CD4-positive, alpha-beta T cell treated with Interleukin-4 for 4 hours (primary cell): Measurements from ENCODE around the gene DIPK1C.

Source experiments
- DNase-seq: peaks from one replicate; pipeline ENCODE4 v3.0.0-alpha.2; 2020

Gene DIPK1C

DNA sequence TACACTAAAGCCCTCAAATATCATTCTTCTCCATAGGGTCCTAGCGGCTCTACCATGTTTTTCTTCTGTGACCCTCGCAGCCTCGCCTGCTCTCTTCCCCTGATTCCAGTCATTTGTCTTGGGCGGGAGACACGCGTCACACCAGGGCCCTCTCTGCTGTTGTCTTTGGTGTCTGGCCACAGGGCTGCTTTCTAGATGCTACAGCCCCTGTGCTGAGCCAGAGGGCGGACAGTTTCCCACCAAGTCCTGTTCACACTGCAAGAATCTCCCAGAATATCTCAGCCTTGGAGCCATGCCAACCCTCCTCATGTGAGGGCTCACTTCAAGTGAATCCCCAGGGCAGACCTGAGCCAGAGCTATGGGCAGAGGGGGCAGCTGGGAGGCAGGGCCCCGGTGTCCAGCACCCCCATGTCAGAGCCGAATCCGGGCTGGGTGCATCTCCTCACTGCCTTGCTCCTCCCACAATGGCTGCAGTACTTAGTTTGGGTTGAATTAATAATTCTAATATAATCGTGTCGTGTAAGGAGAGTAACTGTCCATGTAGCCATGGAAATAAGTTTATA is 42.1 kb downstream of the DIPK1C start:
- DNase-seq = no peak

DNA sequence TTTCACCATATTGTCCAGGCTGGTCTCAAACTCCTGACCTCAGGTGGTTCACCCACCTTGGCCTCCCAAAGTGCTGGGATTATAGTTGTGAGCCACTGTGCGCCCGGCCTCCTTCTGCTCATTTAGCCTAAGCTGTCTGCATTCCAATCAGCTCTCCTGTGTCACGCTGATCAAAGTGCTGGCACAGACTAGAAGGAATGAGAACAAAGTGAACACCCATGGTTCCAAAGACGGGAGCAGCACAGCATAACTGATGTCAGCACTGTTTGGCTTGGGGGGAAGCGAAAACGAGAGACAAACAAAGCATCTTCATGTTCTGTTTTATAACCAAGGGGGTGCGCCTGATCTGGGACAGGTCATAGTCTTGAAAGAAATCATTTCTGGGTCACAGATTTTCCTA is 43.3 kb downstream of the DIPK1C start:
- no peak for DNase-seq

DNA sequence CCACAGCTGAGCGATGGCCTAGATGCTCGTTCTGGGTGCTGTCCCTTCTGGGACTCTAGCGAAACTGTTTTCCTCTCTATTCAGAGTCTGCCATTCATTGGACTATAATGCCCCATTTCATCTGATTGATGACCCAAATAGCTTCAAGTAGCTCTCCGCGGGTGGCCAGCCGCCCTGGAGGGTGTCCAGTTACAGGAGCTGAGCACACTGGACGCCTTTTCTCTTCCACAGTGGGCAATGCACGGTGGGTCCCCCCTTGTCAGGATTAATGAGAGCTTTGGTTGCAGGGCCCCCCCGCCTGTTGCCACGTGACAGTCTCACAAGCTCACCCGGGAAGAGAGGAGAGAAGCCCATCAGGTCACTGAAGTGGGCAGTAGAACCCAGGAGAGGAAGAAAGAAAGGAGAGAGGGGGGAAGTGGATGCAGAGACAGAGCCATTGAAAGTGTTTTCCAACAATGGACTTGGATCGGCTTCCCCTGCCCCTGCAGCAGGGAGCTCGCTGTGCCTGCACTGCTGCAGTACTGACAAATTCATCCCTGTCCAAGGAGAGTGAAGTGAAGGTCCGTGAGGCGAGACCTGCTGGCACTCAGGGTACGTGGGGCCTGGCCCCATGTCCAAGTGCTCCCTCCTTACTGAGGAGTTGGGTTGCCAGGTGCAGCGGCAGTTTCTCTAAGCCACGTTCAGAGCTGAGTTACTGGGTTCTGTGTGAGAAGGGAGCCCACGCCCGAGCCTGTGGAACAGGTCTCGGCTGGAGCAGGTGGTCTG is 44.8 kb downstream of the DIPK1C start:
- no peak for DNase-seq

DNA sequence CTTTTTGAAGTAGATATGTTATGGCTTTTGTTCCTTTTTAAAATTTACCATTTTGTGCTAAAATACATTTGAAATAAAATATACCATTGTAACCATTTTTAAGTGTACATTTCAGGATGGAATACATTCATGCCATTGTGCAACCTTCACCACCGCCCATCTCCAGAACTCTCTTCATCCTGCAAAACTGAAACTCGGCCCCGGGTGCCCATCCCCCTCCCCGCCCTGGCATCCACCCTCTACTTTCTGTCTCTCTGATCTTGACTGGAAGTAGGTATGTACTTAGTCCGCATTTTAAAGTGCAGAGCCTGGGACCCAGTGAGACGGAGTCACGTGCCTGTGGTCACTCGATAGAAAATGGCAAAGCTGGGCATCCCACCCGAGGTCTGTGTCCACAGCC is 45.6 kb downstream of the DIPK1C start:
- no peak for DNase-seq

DNA sequence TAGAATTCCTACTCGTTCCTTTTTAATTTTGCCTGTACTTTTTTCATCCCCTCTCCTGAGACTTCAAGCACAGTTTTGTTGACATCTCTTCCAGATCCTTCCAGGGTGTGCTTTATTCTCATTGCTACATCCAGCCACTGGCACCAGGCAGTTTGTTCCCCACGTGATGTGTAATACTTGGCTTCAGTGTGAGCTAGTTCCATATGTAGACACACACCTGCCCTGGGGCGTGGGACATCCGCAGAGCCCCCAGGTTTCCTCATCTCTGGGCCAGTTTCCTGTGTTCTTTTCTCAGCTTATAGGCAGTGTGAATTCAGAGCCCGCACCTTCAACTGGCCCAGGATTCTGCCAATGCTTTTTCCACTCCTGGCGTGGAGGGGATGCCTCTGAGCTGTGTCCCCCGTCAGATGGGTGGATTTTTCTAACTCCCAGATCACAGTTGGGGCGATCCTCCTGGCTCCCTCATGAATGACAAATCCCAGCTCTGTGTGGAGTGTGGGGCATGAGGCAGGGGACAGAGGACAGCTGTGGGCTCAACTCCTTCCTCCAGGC is 46.6 kb downstream of the DIPK1C start:
- DNase-seq = no peak

DNA sequence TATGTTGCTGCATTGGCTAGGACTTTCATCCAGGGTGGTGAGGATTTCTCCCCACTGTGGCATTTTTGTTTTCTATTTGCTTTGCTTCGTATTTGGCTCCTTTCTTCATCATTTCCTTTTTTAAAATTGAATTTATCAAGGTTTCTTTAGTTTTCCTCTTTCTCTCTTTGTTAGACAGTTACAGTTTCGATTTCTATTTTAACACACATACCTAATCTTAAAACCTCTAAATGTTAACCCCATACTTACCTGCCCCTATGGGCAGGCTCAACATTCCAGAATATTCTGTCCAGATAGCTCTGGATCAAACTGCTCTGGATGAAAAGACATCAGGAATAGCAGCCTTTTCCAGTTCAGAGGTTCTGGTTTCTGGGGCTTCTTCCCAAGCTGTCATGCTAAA is 49.2 kb downstream of the DIPK1C start:
- no peak for DNase-seq

DNA sequence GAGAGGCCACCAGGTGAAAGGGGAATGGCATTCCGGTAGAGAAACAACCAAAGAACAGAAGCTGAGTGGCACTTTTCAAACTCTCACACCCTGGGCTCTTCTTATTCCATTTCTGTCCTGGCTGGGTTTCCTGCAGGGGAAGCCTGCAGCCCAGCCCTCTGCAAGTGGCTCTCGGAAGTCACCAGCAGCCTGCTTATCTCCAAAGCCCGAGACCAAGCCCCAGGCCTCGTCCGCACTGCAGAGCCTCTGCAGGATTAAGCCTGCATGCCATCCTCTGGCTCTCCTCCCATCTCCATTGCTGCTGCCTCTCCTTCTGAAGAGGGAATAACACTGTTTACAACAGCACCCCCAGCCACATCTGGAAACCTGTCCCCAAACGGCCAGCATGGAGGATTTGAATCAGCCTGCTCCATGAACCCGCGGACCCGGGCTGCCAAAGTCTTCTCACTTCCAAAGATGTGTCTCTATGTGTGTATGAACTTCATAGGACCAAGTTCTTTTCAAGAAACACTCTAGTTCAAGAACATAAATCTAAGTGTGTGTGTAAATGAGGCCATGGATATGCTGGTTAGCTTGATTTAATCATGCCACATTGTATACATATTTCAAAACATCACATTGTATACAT is 54.2 kb downstream of the DIPK1C start:
- no peak for DNase-seq

DNA sequence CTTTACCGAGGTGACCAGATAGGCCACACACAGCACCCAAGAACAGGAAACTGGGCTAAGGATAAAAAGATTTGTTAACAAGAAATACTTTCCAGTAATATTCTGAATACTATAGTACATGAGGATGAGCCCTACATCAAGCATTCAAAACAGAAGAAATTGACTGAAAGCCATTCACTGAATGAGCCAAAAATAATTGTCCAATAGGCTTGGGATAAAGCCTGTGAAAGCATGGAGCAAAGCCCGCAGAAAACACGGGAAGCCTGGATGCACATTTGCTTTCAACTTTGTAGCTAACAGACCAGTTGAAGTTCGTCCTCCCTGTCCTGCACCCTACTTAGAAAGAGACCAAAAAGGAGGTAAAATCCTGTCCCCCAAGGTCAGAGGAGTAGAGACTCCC is 56.3 kb downstream of the DIPK1C start:
- no peak for DNase-seq

DNA sequence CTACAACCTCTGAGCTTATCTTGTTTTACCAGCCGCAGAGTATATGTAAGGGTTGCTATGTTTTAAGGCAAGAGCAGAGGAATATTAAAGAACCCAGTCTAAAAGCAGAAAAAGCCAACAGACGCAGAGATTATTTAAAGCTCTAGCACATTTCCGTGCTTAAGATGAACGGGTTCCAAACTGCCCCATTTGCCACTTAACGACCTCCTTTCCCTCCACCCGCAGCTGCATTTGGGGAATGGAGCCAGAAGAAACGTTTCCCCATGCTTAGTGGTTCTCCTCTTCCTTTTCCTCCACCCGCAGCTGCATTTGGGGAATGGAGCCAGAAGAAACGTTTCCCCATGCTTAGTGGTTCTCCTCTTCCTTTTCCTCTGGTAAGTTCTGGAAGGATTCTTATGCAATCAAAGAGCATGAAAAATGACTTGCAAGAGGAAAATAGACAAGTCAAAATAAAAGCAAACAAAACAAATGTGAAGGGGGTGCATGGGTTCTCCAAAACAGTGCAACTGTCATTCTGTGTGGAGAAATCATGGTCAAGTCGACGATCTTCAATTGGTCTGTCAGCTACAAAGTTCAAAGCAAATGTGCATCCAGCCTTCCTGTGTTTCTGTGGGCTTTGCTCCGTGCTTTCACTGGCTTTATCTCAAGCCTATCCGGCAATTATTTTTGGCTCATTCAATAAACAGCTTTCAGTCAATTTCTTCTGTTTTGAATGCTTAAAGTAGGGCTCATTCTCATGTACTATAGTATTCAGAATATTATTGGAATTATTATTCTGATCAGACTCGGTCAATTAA is 57.8 kb downstream of the DIPK1C start:
- DNase-seq = no peak

DNA sequence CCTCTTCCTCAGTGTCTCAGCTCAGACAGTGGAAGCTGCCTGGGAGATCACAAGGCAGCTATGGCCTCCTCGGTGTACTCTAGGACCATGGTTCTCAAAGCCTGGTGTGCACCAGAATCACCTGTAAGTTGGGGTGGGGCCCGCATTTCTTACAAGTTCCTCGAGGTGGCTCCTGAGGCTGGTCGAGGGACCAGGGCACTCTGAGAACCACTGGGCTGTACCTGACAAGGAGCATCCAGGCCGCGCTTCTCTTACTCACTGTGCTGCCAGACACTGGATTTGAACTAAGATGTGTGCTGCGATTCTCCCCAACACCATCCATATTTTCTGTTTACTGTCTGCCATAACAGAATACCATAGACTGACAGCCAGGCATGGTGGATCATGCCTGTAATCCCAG is 59.5 kb downstream of the DIPK1C start:
- DNase-seq = no peak

DNA sequence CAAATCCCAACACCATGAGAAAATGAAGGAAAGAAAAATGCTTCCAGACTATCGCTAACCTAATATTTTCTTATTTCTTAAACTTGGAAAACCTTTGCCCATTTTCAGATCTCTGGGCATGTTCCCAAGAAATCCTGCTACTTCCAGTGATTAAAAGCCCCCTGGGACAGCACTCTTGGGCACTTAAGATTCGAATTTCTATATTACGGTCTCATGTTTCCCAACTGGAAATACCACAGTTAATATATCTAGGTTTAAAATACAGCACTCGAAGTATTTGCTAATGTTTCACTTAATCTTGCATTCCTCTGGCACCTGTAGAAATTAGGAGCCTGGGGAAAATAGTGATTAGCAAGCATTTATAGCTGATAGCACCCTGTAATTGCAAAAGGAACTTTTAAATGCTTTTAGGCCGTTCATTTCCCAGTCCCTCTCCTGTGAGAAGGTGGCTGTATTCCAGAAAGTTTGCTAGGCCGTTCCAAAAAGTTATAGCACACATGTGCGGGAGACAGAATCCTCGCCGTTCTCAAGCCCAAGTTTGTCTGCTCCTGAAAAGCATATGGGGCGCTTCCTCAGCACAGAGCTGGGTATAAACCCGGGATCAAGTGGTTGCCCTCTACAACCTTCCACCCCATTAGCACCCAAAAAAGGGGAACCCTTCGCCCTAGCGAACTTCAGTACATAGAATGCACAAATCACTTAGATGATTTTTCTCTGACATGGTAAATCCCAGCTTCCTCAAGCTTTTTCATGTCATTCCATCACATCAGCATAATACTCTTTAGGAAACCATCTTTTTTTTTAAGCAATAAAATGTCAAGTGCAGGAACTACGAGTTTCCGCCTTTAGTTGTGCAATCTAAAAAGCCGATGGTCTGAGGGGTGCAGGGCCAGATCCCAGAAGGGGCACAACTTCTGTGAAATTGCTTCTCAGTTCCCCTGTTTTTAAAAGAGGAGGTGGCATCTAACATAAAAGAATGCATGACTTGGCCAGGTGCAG is 60.6 kb downstream of the DIPK1C start:
- DNase-seq = no peak

DNA sequence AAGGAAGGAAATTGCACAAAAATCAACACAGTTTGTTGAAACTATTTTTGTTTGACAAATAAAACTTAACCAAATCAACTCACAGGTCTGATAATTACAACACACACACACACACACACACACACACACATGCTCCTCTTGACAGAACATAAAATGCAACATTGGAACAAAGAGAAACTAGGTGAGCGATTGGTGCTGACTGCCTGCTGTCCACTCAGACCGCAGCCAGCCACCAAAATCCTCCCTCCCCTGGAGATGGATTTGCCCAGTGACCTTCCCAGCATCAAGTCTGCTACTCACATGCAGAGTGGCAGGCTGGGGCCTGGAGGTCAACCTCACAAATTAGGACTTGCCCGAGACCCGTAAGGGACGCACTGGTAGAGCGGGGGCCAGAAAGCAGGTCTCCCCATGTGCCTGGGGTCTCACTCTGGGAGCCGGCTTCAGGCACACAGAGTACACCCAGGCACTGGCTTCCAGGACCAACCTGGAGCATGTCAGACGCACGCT is 61.4 kb downstream of the DIPK1C start:
- DNase-seq = no peak

DNA sequence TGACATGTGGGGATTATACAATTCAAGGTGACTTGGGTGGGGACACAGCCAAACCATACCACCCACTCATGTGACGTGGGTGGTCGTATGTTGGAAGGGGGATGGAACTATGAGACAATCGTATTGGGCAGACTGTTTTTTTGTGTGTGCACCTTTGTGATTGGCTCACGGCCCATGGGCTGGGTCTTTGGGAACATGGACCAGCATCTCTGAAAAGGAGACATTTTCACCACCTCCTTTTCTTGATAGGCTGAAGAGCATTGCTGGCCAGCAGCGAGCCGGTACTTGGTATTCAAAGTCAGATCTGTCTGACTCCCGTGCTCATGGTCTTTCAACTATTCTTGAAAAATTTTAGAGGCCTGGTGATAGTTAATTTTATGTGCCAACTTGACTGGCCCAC is 62.1 kb downstream of the DIPK1C start:
- DNase-seq = no peak

DNA sequence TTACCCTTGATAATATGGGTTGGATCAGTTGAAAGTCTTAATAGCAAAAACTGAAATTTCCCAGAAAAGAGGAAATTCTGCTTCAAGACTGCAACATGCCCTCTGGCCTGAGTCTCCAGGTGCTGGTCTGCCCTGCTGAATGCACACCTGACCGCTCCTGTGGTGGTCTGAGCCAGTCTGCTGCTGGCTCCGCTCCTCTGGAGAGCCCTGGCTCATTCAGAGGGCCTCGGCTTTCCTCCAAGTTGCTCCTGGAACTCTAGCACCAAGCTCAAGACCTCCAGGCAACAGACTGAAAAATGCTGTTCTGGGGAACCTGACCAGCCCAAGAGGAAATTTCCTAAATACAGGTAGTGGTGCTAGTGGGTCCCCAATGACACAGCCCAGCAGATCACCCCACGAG is 64.8 kb downstream of the DIPK1C start:
- no peak for DNase-seq

DNA sequence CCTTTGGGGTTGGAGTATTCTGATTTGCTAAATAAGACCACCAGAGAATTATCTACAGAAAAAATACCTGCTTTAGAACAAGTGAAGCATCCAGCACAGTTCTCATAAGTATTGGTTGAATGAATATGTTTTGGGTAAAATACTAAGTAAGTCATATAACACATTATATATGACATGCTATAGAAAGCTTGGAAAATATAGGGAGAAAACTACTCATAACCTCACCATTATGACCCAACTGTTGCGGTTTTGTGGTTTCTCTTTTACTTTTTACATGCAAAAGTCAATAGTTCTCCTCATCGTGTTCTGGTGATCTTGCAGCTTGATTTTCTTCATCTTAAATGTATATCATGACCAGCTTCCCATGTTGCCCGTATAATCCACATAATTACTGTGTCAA is 66.2 kb downstream of the DIPK1C start:
- no peak for DNase-seq

DNA sequence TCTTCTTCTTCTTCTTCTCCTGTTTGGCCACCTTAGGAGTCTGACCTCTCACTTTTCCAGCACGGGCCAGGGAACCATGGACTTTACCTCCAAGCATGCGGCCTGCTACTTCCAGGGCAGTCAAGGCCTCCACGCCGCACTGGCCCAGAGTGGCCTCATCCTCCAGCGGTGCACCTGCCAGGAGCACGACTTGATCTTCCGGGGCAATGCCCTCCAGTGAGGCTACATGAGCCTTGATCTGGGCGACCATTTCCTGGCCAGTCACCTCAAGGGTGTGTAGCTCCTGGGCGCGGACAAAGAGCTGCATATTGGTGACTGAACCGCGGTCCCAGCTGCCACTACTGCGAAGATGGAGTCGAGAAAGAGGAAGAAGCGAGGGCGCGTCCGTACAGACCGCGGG is 67.1 kb downstream of the DIPK1C start:
- no peak for DNase-seq

DNA sequence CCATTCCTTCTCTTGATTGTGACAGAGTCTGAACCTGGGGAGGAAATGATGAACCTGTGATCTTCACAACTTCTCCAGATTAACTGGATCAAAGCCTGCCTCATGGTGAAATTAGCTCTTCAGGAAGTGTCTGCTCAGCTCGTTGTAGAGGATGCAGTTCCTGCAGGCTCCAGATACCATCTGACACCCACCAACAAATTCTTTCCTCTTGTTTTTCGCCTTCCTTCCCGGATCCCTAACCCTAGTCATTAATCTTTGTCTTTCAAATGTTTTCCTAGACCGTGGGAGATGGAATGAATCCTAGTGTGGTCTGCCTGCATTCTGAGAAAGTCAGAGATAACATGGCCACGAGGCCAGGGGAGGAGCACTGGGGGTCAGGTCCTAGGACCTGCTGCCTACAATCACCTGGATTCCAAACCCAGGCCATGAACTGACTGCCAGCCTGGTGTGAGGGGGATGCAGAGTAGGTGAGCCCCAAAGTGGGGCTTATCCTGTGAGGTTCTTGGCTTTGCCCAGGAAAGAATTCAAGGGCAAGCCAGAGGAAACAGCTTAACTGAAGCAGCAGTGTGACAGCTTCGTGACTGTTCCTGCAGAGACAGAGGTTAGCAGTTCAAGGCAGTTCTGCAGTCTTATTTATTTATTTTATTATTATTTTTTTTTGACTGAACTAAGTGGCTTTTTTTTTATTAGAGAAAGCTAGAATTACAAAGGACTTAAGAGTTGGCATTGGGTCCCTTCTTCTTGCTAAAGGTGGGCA is 67.8 kb downstream of the DIPK1C start:
- no peak for DNase-seq

DNA sequence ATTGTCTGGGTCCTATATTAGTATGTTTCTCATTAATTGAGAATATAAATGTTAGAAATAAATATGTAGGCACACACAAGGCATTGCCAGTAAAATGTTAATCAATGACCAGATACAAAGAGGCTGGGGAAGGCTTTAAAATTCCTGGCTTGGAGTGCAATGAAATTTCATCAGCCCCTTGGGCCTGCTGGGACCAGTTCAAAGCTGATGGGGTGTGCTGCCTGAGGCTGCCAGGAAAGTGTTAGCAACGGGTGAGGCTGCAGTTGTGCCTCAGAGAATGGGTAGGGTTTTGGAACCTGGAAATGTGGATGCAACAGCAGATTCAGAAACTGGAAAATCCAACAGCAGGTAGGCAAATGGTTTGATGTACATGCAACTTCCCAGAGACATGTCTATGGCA is 68.9 kb downstream of the DIPK1C start:
- DNase-seq = no peak

DNA sequence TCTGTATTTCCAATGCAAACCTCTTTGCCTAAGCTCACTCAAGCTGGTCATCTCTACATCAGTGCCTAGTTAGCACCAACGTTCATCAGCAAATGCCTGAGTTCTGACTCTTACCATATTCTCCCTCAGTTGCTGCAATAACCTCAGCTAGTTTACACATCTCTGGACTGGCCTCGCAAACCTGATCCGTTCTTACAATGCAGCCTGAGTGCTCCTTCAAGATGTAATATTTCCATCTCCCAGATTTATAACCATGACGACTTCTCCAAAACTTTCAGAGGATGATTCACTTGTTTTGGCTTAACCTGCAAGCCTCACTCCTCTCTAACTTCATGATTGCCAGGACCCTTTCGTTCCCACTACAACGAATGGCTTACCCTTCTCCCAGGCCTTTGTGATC is 69.7 kb downstream of the DIPK1C start:
- no peak for DNase-seq
